Hepatocyte (in vitro differentiated cells): ENCODE results near the gene GAS6. TPM values are rescaled to one million over a fixed set of nuclear protein-coding genes. Genes with fewer than 3 reads are reported as not detected.

Experiments
- DNase-seq: peaks from one replicate; pipeline ENCODE4 v3.0.0-alpha.2; 2016; ENCODE audit warnings: low spot score
- H2AFZ ChIP-seq: fragments of 200-600 bp; sonication (generic); 2 replicates; pipeline ENCODE4 v1.6.0; 2016; ENCODE audit warnings: antibody characterized with exemption, mild to moderate bottlenecking
- H3K27ac ChIP-seq: fragments of 200-600 bp; sonication (generic); 2 replicates; pipeline ENCODE4 v1.5.1; 2016; ENCODE audit warnings: mild to moderate bottlenecking
- H3K27me3 ChIP-seq: fragments of 200-600 bp; sonication (generic); 2 replicates; pipeline ENCODE4 v1.6.1; 2016
- H3K36me3 ChIP-seq: fragments of 200-600 bp; sonication (generic); replicated peaks from 2 replicates; pipeline ENCODE4 v1.5.1; 2016; ENCODE audit warnings: low read depth; ENCODE audit not compliant: insufficient read depth
- H3K4me1 ChIP-seq: fragments of 200-600 bp; sonication (generic); 2 replicates; pipeline ENCODE4 v1.5.1; 2016; ENCODE audit warnings: mild to moderate bottlenecking, moderate library complexity; ENCODE audit not compliant: insufficient read depth
- H3K4me2 ChIP-seq: fragments of 200-600 bp; sonication (generic); 2 replicates; pipeline ENCODE4 v1.6.0; 2016
- H3K4me3 ChIP-seq: fragments of 200-600 bp; sonication (generic); 2 replicates; pipeline ENCODE4 v1.5.1; 2016; ENCODE audit warnings: mild to moderate bottlenecking
- H3K79me2 ChIP-seq: fragments of 200-600 bp; sonication (generic); 2 replicates; pipeline ENCODE4 v1.6.0; 2017; ENCODE audit warnings: mild to moderate bottlenecking
- H3K9me2 ChIP-seq: fragments of 200-600 bp; sonication (generic); replicated peaks from 2 replicates; pipeline ENCODE4 v1.6.0; 2017; ENCODE audit warnings: mild to moderate bottlenecking; ENCODE audit not compliant: insufficient read depth
- H3K9me3 ChIP-seq: fragments of 200-600 bp; sonication (generic); 2 replicates; pipeline ENCODE4 v1.5.1; 2016; ENCODE audit warnings: low read depth, mild to moderate bottlenecking
- H4K20me1 ChIP-seq: fragments of 200-600 bp; sonication (generic); 2 replicates; pipeline ENCODE4 v1.6.0; 2016; ENCODE audit warnings: mild to moderate bottlenecking; ENCODE audit not compliant: insufficient read depth, poor library complexity, severe bottlenecking
- EZH2 ChIP-seq: fragments of 200-600 bp; sonication (generic); IDR thresholded peaks from 2 replicates; pipeline ENCODE4 v1.6.1; 2016; ENCODE audit warnings: antibody characterized with exemption, mild to moderate bottlenecking, borderline replicate concordance
- EZH2phosphoT487 ChIP-seq: fragments of 200-600 bp; sonication (generic); IDR thresholded peaks from one replicate; pipeline ENCODE4 v1.6.1; 2018; ENCODE audit warnings: antibody characterized with exemption, mild to moderate bottlenecking, low read depth, moderate library complexity; ENCODE audit not compliant: unreplicated experiment, severe bottlenecking
- WGBS: methylation state at CpG from one replicate; pipeline ENCODE4 v1.1.6; 2016; ENCODE audit warnings: low lambda C conversion rate; ENCODE audit errors: missing lambda C conversion rate; 5-methylcytosine and 5-hydroxymethylcytosine counted together
- polyA plus RNA-seq: library from polyadenylated mRNA; unstranded; fragments of >200 nt; fragmentation: Nextera tagmentation; extraction: Ambion mirVana; gene quantifications from 2 replicates; pipeline ENCODE4 v1.2.1, GENCODE V29; 2016
- total RNA-seq: library from RNA; depleted of rRNA; stranded (reverse); fragments of >200 nt; gene quantifications from 2 replicates; pipeline ENCODE4 v1.2.3, GENCODE V29; 2014
- TF ChIP-seq, protein P1 (sequence below): fragments of 200-600 bp; sonication (generic); IDR thresholded peaks from 2 replicates; pipeline ENCODE4 v1.5.1; 2016; ENCODE audit warnings: antibody characterized with exemption, mild to moderate bottlenecking; ENCODE audit not compliant: poor library complexity

GAS6 gene
- total and polyA plus RNA-seq, 2 experiments from 2014 or later: 70.0 to 146 TPM

DNA sequence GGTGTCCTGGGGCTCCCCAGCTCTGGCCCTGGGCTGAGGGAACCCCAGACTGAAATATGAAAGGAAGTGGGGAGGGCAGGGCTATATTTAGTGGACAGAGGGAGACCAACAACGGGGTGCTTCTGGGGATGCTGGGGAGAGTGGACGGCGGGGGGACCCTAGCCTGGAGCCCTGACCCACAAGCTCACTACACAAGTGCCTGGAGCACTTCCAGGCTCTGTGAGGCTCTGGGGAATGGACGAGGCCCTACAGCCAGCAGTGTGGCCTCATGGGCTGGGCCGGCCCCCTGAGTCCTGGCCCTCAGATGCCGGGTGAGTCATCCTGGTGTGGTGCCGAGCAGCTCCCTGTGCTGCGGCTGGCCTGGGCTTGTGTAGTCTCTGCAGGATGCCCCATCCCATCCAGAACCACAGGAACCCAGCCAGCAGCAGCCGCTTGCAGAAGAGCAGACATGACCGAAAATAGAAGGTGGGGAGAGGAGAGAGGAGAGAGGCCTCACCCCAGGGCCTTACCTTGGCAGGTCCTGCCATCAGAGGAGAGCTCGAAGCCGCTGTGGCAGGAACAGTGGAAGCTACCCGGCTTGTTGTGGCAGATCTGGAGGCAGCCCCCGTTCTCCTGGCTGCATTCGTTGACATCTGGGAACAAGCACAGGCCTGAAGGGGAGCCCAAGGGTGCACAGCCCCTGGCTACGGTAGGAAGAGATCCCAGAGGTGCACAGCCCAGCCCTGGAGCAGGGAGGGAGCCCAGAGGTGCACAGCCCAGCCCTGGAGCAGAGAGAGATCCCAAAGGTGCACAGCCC, 26.1 kb downstream of the GAS6 start:
- no peaks in the 10 kb centered on the region for H3K79me2 ChIP-seq
- peak; percentile 93 for DNase-seq
- H3K4me1 ChIP-seq: peaks cover 35% of the 10 kb centered on the region
- 53% methylated on average over 13 of the region's 16 CpGs for WGBS
- no peaks in the 10 kb centered on the region for H4K20me1 ChIP-seq
- no peak overlapping the region for H2AFZ ChIP-seq
- no peaks in the 10 kb centered on the region for H3K27me3 ChIP-seq
- no peak for TF ChIP-seq EZH2
- TF ChIP-seq, protein P1, sequence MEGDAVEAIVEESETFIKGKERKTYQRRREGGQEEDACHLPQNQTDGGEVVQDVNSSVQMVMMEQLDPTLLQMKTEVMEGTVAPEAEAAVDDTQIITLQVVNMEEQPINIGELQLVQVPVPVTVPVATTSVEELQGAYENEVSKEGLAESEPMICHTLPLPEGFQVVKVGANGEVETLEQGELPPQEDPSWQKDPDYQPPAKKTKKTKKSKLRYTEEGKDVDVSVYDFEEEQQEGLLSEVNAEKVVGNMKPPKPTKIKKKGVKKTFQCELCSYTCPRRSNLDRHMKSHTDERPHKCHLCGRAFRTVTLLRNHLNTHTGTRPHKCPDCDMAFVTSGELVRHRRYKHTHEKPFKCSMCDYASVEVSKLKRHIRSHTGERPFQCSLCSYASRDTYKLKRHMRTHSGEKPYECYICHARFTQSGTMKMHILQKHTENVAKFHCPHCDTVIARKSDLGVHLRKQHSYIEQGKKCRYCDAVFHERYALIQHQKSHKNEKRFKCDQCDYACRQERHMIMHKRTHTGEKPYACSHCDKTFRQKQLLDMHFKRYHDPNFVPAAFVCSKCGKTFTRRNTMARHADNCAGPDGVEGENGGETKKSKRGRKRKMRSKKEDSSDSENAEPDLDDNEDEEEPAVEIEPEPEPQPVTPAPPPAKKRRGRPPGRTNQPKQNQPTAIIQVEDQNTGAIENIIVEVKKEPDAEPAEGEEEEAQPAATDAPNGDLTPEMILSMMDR: no peak
- no peak for TF ChIP-seq EZH2phosphoT487
- no peaks in the 10 kb centered on the region for H3K36me3 ChIP-seq
- H3K4me3 ChIP-seq: no peak overlapping the region
- peak overlapping the region; percentile 56 for H3K4me2 ChIP-seq
- no peaks in the 10 kb centered on the region for H3K9me3 ChIP-seq
- no peaks in the 10 kb centered on the region for H3K9me2 ChIP-seq
- peak overlapping the region; percentile 94 for H3K27ac ChIP-seq

DNA sequence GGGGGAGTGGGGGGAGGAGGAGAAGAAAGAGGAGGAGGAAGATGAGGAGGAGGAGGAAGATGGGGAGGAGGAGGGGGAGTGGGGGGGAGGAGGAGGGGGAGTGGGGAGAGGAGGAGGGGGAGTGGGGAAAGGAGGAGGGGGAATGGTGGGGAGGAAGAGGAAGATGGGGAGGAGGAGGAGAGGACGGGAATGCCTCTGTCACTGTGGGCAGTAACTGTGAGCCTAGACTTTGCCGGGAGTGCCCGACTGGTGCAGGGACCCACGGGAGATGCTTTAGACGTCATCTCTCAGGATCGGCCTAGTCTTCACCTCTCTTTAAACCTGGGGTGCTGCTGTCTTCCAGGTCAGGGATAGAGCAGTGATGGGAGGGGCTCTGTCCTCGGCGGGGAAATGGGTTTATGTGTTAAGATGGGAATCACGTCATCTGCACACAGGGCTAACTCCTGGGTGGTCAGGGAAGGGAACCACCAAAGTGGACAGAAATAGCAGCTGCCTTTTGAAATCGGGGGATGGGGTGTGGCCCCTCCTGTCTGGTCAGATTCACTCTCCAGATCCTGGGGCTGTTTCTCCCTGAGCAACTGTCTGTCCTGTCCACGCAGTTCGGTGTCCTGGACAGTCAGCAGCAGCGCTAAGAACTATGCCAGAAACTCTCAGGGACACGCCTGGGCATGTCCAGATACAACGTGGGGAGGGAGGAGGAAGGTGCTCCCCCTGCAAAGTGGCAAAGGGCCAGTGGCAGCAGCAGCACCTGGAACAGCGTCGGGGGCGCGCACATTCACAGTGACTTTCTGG, 26.9 kb downstream of the GAS6 start:
- H3K79me2 ChIP-seq: no peaks in the 10 kb centered on the region
- H3K27me3 ChIP-seq: no peaks in the 10 kb centered on the region
- peak overlapping the region; percentile 94 for H3K27ac ChIP-seq
- no peaks in the 10 kb centered on the region for H3K9me3 ChIP-seq
- DNase-seq: peak; percentile 64
- no peaks in the 10 kb centered on the region for H4K20me1 ChIP-seq
- H3K4me2 ChIP-seq: peak overlapping the region; percentile 52
- H3K4me3 ChIP-seq: no peak overlapping the region
- TF ChIP-seq EZH2phosphoT487 (no peak), EZH2 (no peak)
- TF ChIP-seq, protein P1: no peak
- no peak overlapping the region for H2AFZ ChIP-seq
- H3K9me2 ChIP-seq: no peaks in the 10 kb centered on the region
- no peaks in the 10 kb centered on the region for H3K36me3 ChIP-seq
- 44% methylated on average over 16 of the region's 19 CpGs for WGBS
- peaks cover 35% of the 10 kb centered on the region for H3K4me1 ChIP-seq

DNA sequence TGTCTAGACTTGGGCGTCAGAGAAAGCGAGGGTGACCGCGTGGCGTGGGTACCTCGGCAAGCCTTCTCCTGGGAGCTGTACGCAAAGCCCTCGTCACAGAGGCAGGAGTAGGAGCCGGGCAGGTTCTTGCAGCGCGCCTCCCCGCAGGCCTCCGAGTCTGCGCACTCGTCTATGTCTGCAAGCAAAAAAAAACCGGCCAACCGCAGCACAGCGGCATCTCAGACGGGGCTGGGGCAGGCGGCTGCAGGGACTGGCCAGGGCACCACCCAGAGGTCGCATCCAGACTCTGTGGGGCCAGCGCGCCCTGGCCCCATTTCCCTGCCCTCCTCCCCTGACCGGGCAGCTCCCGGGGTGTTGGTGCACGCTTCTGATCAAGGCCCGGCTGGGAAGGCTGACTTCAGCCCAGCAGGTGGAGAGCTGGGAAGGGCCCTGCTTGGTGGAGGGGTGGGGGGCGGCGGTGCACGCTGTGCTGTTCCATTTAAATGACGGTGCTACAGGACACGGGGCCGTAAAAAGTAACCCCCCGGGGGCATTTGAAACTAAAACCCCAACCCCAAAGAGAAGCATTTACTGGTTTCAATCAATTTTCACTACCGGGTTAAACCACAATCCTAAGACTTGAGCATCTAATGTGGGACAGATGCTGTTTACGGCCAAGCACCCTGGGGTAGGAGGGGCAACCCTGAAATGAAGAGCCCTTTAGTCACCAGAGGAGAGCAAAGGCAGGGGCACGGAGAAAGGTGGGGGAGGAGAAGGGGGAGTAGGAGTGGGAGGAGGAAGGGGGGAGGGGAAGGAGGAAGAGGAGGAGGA, 28.2 kb downstream of the GAS6 start:
- no peak overlapping the region for H2AFZ ChIP-seq
- H3K27ac ChIP-seq: no peak overlapping the region
- no peaks in the 10 kb centered on the region for H3K27me3 ChIP-seq
- H3K9me2 ChIP-seq: no peaks in the 10 kb centered on the region
- 73% methylated on average over 34 of the region's 37 CpGs for WGBS
- H3K36me3 ChIP-seq: no peaks in the 10 kb centered on the region
- peaks cover 33% of the 10 kb centered on the region for H3K4me1 ChIP-seq
- DNase-seq: peak; percentile 45
- H3K4me2 ChIP-seq: no peak overlapping the region
- no peaks in the 10 kb centered on the region for H3K79me2 ChIP-seq
- no peak for TF ChIP-seq EZH2phosphoT487
- TF ChIP-seq EZH2: no peak
- TF ChIP-seq, protein P1: no peak
- H3K9me3 ChIP-seq: no peaks in the 10 kb centered on the region
- H4K20me1 ChIP-seq: no peaks in the 10 kb centered on the region
- H3K4me3 ChIP-seq: no peak overlapping the region
